Measurements from ENCODE around the gene HTRA3. TPM values are rescaled to one million over a fixed set of nuclear protein-coding genes. Genes with fewer than 3 reads are reported as not detected.

The HTRA3 gene
- total RNA-seq, 4 donors from 2014 or later: 56.1 to 82.2 (median 67.2) TPM

- 89% methylated on average over 3 of the region's 9 CpGs for WGBS
- no peak overlapping the region for H3K27ac ChIP-seq (replicated peaks in 1 of 4)
- DNase-seq (ENCODE audit: extremely low spot score): no peak
- no peak overlapping the region for H3K4me3 ChIP-seq
- TF ChIP-seq POLR2AphosphoS5 (IDR thresholded peaks at IDR 0.05) (no peak), EP300 (IDR thresholded peaks at IDR 0.05) (no peak), POLR2A (IDR thresholded peaks at IDR 0.05; ENCODE audit: low read depth) (no peak)
- H3K36me3 ChIP-seq: peaks cover 0 to 63% (median 28%) of the 10 kb centered on the region in 4 donors
- intact Hi-C loops (cut with DNase I): loop anchor here (5.0 kb wide), 1 partner anchor 353 kb away; the partner anchor contains the start of gene CPZ
- H3K9me3 ChIP-seq: no peaks in the 10 kb centered on the region
- H3K27me3 ChIP-seq: no peaks in the 10 kb centered on the region
- H3K4me1 ChIP-seq: peaks cover 9 to 13% (median 12%) of the 10 kb centered on the region in 4 donors
Measured at GRCh38 chr4:8239661-8240060, 29.9 kb upstream of the HTRA3 start.

DNA sequence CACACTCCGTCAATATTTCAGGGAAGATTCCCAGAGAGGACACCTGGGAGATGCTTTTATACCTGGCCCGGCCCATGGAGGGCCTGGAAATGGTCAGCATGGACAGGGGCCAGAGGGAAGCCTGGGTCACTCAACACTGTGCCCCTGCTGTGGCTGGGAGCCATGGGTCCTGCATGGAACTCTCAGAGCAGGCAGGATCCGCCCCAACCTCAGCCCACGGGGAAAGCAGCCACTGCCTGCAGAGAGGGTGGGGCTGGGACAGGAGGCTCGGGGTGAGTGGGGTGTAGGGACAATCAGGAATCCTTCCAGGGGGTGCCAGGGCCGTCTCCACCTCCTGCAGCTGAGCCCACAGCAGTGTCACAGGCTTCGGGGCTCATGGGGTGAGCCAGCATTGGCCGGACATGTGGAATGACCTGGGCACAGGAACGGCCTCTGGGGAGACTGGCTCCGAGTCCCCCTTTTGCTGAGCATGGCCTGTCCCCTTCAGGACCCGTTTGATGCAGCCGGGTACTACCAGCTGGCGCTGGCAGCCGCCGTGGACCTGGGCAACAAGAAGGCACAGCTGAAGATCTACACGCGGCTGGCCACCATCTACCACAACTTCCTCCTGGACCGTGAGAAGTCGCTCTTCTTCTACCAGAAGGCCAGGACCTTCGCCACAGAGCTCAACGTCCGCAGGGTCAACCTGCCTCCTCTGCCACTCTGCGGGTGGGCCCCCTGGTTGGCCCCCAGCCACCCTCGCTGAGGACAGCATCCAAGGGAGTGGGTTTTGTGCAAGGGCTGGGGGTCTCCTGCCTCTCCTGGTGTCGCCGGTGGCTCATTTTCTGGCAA lies 29.1 kb upstream of the HTRA3 start:
- TF ChIP-seq POLR2AphosphoS5 (IDR thresholded peaks at IDR 0.05) (no peak), POLR2A (IDR thresholded peaks at IDR 0.05; ENCODE audit: low read depth) (no peak), EP300 (IDR thresholded peaks at IDR 0.05) (no peak)
- TF ChIP-seq, protein P1, sequence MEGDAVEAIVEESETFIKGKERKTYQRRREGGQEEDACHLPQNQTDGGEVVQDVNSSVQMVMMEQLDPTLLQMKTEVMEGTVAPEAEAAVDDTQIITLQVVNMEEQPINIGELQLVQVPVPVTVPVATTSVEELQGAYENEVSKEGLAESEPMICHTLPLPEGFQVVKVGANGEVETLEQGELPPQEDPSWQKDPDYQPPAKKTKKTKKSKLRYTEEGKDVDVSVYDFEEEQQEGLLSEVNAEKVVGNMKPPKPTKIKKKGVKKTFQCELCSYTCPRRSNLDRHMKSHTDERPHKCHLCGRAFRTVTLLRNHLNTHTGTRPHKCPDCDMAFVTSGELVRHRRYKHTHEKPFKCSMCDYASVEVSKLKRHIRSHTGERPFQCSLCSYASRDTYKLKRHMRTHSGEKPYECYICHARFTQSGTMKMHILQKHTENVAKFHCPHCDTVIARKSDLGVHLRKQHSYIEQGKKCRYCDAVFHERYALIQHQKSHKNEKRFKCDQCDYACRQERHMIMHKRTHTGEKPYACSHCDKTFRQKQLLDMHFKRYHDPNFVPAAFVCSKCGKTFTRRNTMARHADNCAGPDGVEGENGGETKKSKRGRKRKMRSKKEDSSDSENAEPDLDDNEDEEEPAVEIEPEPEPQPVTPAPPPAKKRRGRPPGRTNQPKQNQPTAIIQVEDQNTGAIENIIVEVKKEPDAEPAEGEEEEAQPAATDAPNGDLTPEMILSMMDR (IDR thresholded peaks at IDR 0.05): no peak
- no peak overlapping the region for H3K4me3 ChIP-seq
- DNase-seq (ENCODE audit: extremely low spot score): no peak
- intact Hi-C loops (cut with DNase I): loop anchor here (5.0 kb wide), 1 partner anchor 352 kb away; the partner anchor contains the start of gene CPZ
- H3K4me1 ChIP-seq: peaks cover 9 to 13% (median 12%) of the 10 kb centered on the region in 4 donors
- WGBS: 90% methylated on average over 9 of the region's 26 CpGs
- no peaks in the 10 kb centered on the region for H3K27me3 ChIP-seq
- peaks cover 0 to 55% (median 22%) of the 10 kb centered on the region in 4 donors for H3K36me3 ChIP-seq
- H3K27ac ChIP-seq (replicated peaks in 1 of 4): no peak overlapping the region
- no peaks in the 10 kb centered on the region for H3K9me3 ChIP-seq

DNA sequence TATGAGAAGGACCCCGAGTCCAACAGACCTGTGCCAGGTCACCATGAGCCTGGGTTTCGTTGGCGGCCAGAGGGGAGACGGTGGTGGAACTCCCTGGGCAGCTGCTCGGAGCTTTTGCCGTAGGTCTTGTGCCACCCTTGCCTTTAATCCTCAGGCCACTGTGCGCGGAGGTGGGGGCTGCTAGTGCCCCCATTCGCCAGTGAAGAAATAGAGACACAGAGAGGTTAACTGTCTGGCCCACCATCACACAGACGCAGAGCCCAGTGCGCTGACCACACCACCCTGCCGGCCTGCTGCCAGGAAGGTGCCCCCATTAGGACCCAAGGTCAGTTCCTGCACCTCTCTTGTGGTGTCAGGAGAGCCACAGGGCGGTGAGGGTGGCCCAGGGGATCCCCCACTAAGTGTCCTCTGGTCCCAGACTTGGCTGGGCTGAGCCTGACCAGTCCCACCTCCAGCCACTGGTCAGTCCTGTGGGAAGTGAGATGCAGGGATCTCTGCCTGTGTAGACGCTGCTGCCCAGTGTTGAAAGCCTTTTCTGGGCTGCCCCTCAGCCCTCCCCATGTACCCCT lies 28.3 kb upstream of the HTRA3 start:
- no peak for DNase-seq (ENCODE audit: extremely low spot score)
- intact Hi-C loops (cut with DNase I): loop anchor here (5.0 kb wide), 1 partner anchor 351 kb away; the partner anchor contains the start of gene CPZ
- Histone ChIP-seq H3K9me3 (no peaks in the 10 kb centered on the region), H3K27me3 (no peaks in the 10 kb centered on the region), H3K4me3 (no peak overlapping the region), H3K4me1 (peaks cover 11 to 13% (median 12%) of the 10 kb centered on the region in 4 donors), H3K36me3 (peaks cover 0 to 47% (median 14%) of the 10 kb centered on the region in 4 donors), H3K27ac (replicated peaks in 1 of 4) (no peak overlapping the region)
- TF ChIP-seq, protein P1 (IDR thresholded peaks at IDR 0.05): no peak
- no peak for TF ChIP-seq POLR2AphosphoS5 (IDR thresholded peaks at IDR 0.05)
- TF ChIP-seq EP300 (IDR thresholded peaks at IDR 0.05): no peak
- TF ChIP-seq POLR2A (IDR thresholded peaks at IDR 0.05; ENCODE audit: low read depth): no peak
- WGBS: 75% methylated on average over 1 of the region's 14 CpGs

GRCh38 chr4:8241895-8242696 lies 27.5 kb upstream of the HTRA3 start:
- 41% methylated on average over 11 of the region's 29 CpGs for WGBS
- peak; percentile 96 for DNase-seq (ENCODE audit: extremely low spot score)
- Histone ChIP-seq H3K36me3 (peaks cover 0 to 41% (median 9%) of the 10 kb centered on the region in 4 donors), H3K27me3 (no peaks in the 10 kb centered on the region), H3K4me3 (no peak overlapping the region), H3K9me3 (no peaks in the 10 kb centered on the region), H3K27ac (replicated peaks in 1 of 4) (peak overlapping the region; percentile 5 to 67 (median 46)), H3K4me1 (peaks cover 12 to 19% (median 13%) of the 10 kb centered on the region in 4 donors)
- no peak for TF ChIP-seq POLR2A (IDR thresholded peaks at IDR 0.05; ENCODE audit: low read depth)
- peak; percentile 28 for TF ChIP-seq EP300 (IDR thresholded peaks at IDR 0.05)
- peak; percentile 33 to 78 for TF ChIP-seq POLR2AphosphoS5 (IDR thresholded peaks at IDR 0.05)
- TF ChIP-seq, protein P1 (IDR thresholded peaks at IDR 0.05): peak; percentile 92 to 98 (median 98)
- intact Hi-C loops (cut with DNase I): loop anchor here (1.0 to 5.0 kb wide), 2 partner anchors 161 to 350 kb away; partner anchors contain the start of gene CPZ

Data from esophagus muscularis mucosa (tissue), 4 donors.